HG03064 (cell line): ENCODE data around the gene GLRX5.
A peak's percentile ranks its signal among the peaks of the same experiment; 100 is the strongest.

Source experiments
- ATAC-seq: cut with Tn5 transposase; IDR thresholded peaks from one replicate; pipeline ENCODE4 v1.9.1; 2021; ENCODE audit warnings: low read depth; ENCODE audit not compliant: unreplicated experiment

Gene GLRX5

GRCh38 chr14:95534299-95535225, at the start of gene GLRX5:
Gene GLRX5, plus strand, starts transcription at chr14:95535050. Its CDS starts 40 bp downstream, at chr14:95535090.
- ATAC-seq, result peak; percentile 87

DNA sequence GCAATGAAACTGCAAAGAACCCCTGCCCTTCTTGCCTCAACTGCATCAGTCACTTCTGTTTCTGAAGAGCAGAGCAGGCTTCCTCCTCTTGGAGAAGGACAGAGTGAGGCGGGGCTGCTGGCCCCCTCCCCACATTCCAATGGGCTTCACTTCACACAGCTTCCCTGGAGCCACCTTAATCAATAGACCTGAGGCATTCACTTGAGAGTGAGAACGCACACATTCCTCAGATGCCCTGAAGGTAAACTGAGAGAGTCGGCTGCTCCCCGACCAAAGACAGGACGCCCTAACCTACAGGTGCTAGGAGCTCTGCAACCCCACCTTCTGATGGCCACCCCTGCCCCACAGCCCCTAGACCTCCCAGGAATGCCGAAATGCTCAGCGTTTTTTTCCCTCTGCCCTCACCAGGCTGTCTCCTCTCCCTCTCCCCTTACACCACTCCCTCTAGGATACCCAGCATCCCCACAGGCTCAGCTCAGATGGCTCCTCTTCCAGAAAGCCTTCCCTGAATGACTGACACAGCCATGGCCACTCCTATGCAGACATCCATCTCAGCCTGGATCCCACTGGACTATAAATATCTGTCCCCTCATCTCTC, 49.5 kb upstream of the GLRX5 start:
- no peak for ATAC-seq

- no peak for ATAC-seq
Observed at GRCh38 chr14:95486875-95487668, 47.8 kb upstream of the GLRX5 start.

- no peak for ATAC-seq
Observed at GRCh38 chr14:95487669-95488084, 47.2 kb upstream of the GLRX5 start.

GRCh38 chr14:95488376-95489213, 46.3 kb upstream of the GLRX5 start:
- no peak for ATAC-seq

DNA sequence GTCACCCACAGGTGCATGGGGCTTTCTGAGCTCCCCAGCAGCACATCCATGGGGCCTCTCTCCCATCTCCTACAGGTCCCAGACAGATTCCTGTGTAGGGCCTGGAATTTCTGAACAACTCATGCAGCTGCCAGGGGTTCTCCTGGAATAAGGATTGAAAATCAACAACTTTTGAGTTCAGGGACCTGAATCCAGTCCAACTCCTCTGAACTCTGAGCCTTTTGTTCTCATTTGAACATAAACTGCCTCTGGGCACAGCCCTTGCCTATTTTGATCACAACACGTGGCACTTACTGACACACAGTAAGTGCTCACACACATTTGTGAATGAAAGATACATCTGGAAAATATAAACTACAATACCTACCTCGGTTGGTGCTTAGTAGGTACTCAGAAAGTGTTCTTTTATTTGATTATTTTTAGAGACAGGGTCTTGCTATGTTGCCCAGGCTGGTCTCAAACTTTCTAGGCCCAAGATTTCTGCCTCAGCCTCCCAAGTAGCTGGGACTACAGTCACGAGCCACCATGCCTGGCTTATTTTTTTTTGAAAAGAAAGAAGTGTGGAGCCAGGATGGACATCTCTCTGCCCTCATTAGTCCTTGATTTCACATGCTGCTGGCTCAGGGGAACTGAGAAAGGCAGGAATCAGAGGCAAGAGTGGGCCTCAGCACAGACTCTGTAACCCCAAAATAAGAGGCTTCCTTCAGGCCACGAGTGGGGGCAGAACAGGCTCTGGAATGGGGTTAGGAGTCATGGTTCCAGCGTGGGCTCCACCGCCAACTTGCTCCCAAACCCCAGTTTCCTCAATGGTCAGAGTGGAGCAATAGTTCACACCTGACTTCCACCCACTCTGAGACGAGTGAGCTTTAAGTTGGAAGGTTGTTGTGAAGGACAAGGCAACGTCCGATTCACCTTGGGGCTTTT, 45.4 kb upstream of the GLRX5 start:
- no peak for ATAC-seq

DNA sequence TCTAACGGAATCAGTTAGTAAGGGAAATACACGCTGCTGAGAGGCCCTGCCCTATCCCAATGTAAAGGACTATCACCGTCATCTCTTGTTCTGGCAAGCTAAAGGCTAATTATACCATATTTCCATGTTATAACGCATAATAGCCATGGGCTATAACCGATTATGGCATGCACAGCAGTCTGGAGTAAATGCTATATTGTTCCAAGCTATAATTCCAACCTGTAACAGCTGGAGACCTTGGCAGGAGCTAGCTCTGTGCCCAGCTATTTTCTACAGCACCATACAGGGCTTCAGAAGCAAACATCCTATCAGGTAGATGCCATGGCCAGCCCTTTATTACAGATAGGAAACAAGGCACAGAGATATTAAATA, 44.7 kb upstream of the GLRX5 start:
- no peak for ATAC-seq

GRCh38 chr14:95490727-95491451, 44.0 kb upstream of the GLRX5 start:
- no peak for ATAC-seq

DNA sequence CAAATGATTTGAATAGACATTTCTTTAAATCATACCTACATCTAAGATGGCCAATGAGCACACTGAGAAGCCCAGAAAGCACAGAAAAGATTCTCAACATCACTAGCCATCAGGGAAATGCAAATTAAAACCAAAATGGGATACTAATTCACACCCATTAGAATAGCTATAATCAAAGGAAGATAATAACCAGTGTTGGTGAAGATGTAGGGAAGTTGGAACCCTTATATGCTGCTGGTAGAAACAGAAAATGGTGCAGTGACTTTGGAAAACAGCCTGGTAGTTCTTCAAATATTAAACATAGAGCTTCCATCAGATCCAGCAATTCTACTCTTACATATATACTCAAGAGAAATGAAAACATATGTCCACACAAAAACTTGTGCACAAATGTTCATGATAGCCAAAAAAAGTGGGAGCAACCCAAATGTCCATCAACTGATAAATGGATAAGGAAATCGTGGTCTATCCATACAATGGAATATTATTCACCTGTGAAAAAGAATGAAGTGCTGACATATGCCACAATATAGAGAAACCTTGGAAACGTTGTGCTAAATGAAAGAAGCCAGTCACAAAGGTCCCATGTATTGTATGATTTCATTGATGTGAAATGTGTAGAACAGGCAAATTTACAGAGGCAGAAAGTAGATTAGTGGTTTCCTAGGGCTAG, 42.8 kb upstream of the GLRX5 start:
- no peak for ATAC-seq

DNA sequence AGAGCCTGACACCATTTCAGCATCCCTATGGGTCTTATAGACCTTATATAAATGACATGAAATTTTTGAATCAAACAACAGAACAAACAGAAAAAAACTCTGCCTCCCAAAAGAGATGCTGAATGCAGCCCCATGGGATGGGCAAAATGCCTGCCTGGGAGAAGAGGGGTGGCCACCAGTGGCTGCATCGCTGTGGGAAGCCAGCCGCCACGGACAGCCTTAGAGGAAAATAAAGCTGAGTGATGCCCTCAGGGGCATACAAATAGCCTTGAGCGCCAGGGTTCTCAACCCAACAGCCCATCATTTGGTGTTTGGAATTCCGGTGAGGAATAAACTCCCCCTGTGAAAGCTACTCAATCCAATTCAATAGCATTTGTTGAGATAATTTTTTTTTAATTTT, 41.3 kb upstream of the GLRX5 start:
- ATAC-seq, result no peak

GRCh38 chr14:95493976-95494375, 40.9 kb upstream of the GLRX5 start:
- ATAC-seq, result no peak

DNA sequence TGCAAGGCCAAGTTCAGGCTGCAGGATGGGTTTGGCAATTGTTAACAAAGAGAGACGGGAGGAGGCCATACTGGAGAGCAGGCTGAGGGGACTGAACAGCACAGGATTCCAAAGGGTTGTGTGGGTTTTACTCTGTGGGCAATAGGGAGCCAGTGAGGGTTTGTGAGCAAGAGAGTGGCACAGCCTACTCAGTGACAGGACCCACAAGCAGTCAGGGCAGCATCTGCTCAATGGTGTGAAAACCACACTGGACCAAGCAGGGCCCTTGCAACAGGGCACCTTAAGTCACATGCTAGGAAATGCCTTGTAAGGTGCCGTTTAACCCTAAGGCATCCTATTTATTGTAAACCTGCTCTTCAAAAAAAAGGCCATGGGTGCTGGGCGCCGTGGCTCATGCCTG, 40.4 kb upstream of the GLRX5 start:
- ATAC-seq, result no peak

GRCh38 chr14:95495076-95495475, 39.8 kb upstream of the GLRX5 start:
- ATAC-seq, result peak; percentile 2

GRCh38 chr14:95495538-95496025, 39.3 kb upstream of the GLRX5 start:
- ATAC-seq, result peak; percentile 83

- ATAC-seq, result no peak
Observed at GRCh38 chr14:95496111-95496681, 38.7 kb upstream of the GLRX5 start.

GRCh38 chr14:95496690-95497259, 38.1 kb upstream of the GLRX5 start:
- no peak for ATAC-seq

DNA sequence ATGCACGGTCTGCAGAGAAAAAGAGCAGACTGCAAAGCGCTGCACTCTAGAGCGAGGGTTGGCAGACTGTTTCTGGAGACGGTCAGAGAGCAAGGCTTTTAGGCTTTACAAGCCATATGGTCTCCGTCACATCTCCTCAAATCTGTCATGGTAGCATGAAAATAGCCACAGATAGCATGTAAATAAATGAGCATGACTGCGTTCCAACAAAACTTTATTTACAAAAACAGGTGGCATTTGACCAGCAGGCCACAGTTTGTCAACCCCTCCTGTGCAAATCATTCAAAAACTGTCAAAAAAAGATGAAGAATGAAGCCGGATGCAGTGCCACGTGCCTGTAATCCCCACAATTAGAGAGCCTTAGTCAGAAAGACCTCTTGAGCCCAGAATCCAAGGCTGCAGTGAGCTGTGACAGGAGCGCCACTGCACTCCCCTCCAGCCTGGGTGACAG, 37.3 kb upstream of the GLRX5 start:
- ATAC-seq, result no peak
